Inflammatory macrophage treated with lipopolysaccharide for 1 hour (primary cell): ENCODE data around the gene NR1D1.

Experiments
- DNase-seq, 2 donors: peaks; one replicate each; pipeline ENCODE4 v3.0.0-alpha.2; 2020 to 2022

NR1D1 gene

DNA sequence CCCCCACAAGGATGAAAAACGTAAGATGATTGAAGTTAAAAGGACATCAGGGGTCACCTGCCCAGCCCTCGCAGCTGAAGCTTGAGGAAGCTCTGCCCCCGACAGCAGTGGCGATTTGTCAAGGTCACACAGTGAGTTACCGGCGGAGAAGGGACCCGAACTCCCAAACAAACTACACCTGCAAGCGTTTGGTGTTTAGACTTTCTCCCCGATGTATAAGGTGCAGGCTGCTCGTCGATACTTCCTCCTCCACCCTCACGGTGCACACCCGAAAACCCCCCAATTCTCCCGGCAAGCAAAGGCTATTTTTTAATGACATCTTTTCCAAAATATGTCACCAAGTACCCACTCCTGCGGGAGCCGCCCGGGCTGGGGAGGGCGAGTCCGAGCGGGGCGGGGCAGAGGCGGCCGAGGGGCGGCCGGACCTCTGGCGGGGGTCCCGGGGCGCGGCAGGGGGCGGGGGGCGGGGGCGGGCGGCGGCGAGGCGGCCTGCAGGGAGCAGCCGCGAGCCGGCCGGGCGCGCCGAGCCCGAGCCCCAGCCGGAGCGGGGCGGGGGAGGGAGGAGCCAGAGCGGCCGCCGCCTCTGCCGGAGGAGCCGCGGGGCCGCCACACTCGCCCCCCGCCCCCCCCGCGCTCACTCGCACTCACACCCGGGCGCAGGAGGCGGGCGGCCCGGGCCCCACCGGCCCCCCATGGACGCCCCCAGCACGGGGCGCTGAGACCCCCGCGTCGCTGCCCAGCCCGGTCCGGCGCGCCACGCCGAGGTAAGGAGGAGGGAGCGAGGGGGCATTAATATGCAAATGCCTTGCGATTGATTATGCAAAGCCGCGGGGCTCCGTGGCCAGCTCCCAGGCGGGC is 37.8 kb downstream of the NR1D1 start, which contains the start of gene THRA:
TSS of gene THRA (plus strand) at position 637 of the 858 bp plus-strand sequence. CDS start 11,524 bp downstream, outside the sequence.
- DNase-seq = peak; percentile 53 to 54

- DNase-seq = no peak
Observed at GRCh38 chr17:40061609-40062038, 38.8 kb downstream of the NR1D1 start.

DNA sequence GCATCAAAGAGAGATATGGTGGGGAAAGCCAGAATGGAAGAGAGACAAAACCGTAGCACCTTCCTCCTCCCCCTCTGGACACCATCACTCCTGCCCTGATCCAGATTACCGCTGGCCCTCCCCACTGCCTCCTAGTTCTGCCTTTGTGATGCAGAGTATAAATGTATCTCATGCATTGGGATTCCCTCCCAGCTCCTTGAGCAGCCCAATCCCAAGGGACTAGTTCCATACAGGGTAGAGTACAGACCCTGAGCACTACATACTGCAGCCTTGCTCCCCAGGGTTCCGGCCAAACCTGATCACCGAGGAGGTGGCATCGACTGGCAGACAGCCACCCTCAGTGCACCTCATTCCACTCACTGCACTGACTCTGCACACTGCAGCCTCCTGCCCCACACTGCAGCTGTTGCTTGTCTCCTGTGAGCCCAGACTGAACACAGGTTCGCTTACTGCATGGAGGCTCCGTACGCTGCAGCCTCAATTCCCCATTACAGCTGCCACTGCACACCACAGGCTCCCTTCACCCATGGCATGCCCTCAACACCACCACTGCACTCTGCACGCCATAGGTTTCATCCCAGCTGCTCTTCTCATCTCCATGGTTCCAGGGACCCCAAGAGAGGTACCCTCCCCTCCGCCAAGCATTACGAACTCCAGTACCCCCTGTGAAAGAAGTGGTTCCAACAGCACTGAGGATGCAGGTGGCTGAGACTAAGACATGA is 39.3 kb downstream of the NR1D1 start:
- no peak for DNase-seq

DNA sequence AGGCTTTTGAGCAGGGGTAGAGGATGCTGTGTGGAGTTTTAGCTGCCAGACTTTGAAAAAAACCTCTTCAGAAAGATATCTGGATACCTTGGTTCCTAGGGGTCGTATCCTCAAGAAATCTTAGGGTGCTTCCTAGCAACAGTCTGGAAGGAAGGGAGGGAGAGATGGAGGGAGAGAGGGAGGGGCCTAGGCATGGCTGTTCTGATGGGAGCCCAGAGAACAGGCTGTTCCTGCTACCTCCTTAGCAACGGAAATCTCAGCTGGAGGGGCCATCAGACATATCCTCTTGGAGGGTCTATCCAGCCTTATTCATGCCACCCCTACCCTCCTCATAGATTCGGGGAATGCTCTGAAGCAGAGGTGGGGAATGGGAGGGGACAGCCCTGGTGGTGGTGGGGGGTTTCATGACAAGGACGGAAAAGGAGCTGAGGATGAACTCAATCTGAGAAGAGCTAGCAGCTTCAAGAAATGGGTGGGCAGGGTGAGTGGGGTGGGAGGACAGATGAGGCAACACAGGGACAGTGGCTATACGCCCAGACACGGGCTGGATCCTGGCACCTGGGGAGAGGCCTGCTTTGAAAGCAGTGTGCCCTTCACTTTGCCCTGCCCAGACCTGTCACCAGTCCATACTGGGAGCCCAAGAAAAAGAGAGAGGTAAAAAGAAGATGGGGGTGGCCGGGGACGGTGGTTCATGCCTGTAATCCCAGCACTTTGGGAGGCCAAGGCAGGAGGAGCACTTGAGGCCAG is 40.5 kb downstream of the NR1D1 start:
- DNase-seq = no peak

GRCh38 chr17:40058865-40059264 is 41.5 kb downstream of the NR1D1 start:
- no peak for DNase-seq

DNA sequence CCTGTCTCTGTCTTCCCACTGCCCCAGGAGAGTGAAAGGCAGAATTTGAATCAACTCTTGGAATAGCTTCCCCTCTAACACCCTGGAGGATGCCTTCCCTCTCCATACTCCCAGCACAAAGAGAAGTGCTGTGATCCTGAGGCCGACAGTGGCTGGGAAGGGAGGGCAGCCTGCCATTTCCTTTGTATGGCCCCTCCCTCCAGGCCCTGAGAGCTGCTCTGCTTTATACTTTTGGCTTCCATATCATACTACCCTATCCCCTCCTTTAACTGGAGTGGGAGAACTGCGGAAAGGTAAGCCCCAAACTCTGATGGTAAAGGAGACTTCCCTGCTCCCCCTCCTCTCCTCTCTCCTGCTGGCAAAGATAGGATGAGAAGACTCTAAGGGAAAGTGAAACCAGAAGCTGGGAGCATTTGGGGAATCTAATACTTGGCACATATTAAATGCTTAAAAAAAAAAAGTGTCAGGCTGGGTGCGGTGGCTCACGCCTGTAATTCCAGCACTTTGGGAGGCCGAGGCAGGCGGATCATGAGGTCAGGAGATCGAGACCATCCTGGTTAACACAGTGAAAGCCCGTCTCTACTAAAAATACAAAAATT is 42.1 kb downstream of the NR1D1 start:
- no peak for DNase-seq

GRCh38 chr17:40056379-40057015 is 43.9 kb downstream of the NR1D1 start:
- DNase-seq = no peak
